ENCODE data around the gene MAPK9.
A peak's percentile ranks its signal among the peaks of the same experiment; 100 is the strongest.

MAPK9 gene

DNA sequence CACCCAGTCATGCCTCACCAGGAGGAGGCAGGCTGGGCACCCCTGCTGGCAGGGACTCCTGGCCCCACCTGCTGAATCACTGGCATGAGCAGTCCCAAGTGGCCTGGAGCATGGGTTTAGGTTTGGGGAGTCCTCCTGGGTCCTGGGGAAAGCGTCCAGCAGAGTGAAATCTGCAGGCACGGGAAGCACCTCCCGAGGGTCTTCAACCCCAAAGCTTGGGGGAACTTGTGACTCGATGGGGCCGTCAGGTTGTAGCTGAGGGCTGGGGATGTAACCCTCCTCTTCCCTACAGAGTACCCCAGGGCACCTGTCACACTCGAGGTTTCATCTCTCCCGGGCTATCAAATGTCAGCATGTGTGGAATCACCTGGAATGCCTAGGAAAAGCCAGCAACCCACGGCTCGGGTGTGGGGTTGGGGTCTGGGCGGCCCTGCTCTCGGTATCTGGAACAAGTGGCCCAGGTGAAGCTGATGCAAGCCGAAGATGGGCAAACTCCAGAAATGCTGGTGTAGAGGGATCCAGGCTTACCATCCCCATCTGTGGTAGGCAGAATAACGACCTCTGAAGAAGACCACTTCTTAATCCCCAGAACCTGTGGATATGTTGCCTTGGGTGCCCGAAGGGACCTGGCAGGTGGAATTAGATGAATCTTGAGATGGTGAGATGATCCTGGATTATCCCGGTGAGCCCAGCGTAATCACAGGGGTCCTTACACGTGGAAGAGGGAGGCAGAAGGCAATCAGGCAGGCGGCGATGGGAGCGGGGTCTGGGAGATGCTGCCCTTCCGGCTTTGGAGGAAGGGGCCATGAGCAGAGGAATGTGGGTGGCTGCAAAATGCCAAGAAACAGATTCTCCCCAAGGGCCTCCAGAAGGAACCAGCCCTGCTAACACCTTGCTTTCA, 76.8 kb downstream of the MAPK9 start:
- Histone ChIP-seq H3K36me3 (ENCODE audit: control insufficient read depth in 1 of 2, insufficient read depth in 2 of 2, low read length in 2 of 2) (no peaks in the 10 kb centered on the region), H4K12ac (ENCODE audit: low read depth, low read length) (no peak overlapping the region), H2AFZ (ENCODE audit: insufficient read depth, low read length, poor library complexity) (no peak overlapping the region), H3K4me2 (ENCODE audit: low read length) (no peak overlapping the region), H3K79me1 (ENCODE audit: low read length) (no peaks in the 10 kb centered on the region), H3K9me3 (ENCODE audit: insufficient read depth, low read depth, low read length) (peaks cover 16% of the 10 kb centered on the region), H3K14ac (ENCODE audit: low read length) (no peak overlapping the region), H4K91ac (ENCODE audit: low read depth, low read length) (no peak overlapping the region), H3K27me3 (ENCODE audit: insufficient read depth, low read length) (no peaks in the 10 kb centered on the region), H3K79me2 (ENCODE audit: control insufficient read depth, insufficient read depth, low read length, poor library complexity) (no peaks in the 10 kb centered on the region), H3K9ac (ENCODE audit: low read length) (no peak overlapping the region), H2BK5ac (ENCODE audit: low read depth, low read length, poor library complexity) (no peak overlapping the region), H3K27ac (ENCODE audit: low read depth, low read length) (no peak overlapping the region), H3K23ac (ENCODE audit: low read length) (no peak overlapping the region), H4K8ac (ENCODE audit: low read depth, low read length) (no peak overlapping the region), H2BK120ac (ENCODE audit: insufficient read depth, low read length, poor library complexity) (no peak overlapping the region), H3K18ac (ENCODE audit: low read length) (no peak overlapping the region), H3K4me3 (ENCODE audit: low read depth, low read length) (no peak overlapping the region), H2AK5ac (ENCODE audit: low read length) (no peak overlapping the region), H3K4me1 (ENCODE audit: control insufficient read depth in 1 of 2, insufficient read depth in 2 of 2, low read length in 2 of 2) (no peaks in the 10 kb centered on the region), H2BK12ac (ENCODE audit: low read length) (no peak overlapping the region), H3K4ac (ENCODE audit: low read depth, low read length) (no peak overlapping the region)
- DNase-seq, result no peak
- WGBS (ENCODE audit: extremely low coverage, insufficient coverage, insufficient read length), result no CpG with 5 or more reads among the region's 21 CpGs

DNA sequence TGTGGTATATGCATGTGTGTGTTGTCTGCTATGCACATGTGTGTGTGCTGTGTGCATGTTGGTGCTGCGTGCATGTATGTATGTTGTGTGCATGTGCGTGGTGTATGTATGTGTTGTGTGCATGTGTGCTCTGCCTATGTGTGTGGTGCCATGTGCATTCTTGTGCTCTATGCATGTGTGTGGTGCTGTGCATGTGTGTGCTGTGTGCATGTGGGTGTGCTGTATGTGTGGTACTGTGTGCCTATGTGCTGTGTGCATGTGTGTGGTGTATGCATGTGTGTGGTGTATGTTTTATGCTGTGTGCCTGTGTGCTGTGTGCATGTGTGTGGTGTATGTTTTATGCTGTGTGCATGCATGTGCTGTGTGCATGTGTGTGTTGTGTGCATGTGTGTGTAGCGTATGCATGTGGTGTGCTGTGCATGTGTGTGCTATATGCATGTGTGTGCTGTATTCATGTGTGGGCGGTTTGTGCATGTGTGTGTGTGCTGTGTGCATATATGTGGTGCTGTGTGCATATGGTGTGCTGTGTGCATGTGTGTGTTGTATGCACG, 78.2 kb downstream of the MAPK9 start:
- H2BK12ac ChIP-seq (ENCODE audit: low read length), result no peak overlapping the region
- H2BK5ac ChIP-seq (ENCODE audit: low read depth, low read length, poor library complexity), result no peak overlapping the region
- no peaks in the 10 kb centered on the region for H3K79me1 ChIP-seq (ENCODE audit: low read length)
- no peak overlapping the region for H4K12ac ChIP-seq (ENCODE audit: low read depth, low read length)
- no CpG with 5 or more reads among the region's 5 CpGs for WGBS (ENCODE audit: extremely low coverage, insufficient coverage, insufficient read length)
- H2AK5ac ChIP-seq (ENCODE audit: low read length), result no peak overlapping the region
- no peak for DNase-seq
- H4K8ac ChIP-seq (ENCODE audit: low read depth, low read length), result no peak overlapping the region
- H3K18ac ChIP-seq (ENCODE audit: low read length), result no peak overlapping the region
- H3K79me2 ChIP-seq (ENCODE audit: control insufficient read depth, insufficient read depth, low read length, poor library complexity), result no peaks in the 10 kb centered on the region
- H3K27me3 ChIP-seq (ENCODE audit: insufficient read depth, low read length), result no peaks in the 10 kb centered on the region
- H3K9me3 ChIP-seq (ENCODE audit: insufficient read depth, low read depth, low read length), result peaks cover 16% of the 10 kb centered on the region
- no peak overlapping the region for H3K27ac ChIP-seq (ENCODE audit: low read depth, low read length)
- no peak overlapping the region for H4K91ac ChIP-seq (ENCODE audit: low read depth, low read length)
- no peaks in the 10 kb centered on the region for H3K36me3 ChIP-seq (ENCODE audit: control insufficient read depth in 1 of 2, insufficient read depth in 2 of 2, low read length in 2 of 2)
- H3K9ac ChIP-seq (ENCODE audit: low read length), result peak overlapping the region; percentile 10
- no peak overlapping the region for H3K4me2 ChIP-seq (ENCODE audit: low read length)
- peaks cover 2% of the 10 kb centered on the region in 2 experiments for H3K4me1 ChIP-seq (ENCODE audit: control insufficient read depth in 1 of 2, insufficient read depth in 2 of 2, low read length in 2 of 2)
- no peak overlapping the region for H2AFZ ChIP-seq (ENCODE audit: insufficient read depth, low read length, poor library complexity)
- peak overlapping the region; percentile 71 for H3K23ac ChIP-seq (ENCODE audit: low read length)
- H3K14ac ChIP-seq (ENCODE audit: low read length), result no peak overlapping the region
- H3K4ac ChIP-seq (ENCODE audit: low read depth, low read length), result no peak overlapping the region
- no peak overlapping the region for H2BK120ac ChIP-seq (ENCODE audit: insufficient read depth, low read length, poor library complexity)
- H3K4me3 ChIP-seq (ENCODE audit: low read depth, low read length), result peak overlapping the region; percentile 64

DNA sequence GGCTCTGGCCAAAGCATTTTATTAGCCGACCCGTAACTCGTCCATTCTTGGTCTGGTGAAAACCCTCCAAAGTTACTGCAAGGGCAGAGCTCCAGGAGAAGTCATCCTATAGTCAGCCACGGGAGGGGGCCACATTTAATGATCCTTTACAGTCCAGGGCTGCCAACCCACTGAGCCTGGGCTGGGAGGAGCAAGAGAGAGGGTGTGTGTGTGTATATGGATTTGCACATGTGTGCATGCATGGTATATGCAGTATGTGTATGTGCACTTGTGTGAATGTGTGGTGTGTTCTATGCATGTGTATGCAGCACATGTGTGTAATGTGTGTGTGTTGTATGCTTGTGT, 78.7 kb downstream of the MAPK9 start:
- Histone ChIP-seq H2AFZ (ENCODE audit: insufficient read depth, low read length, poor library complexity) (no peak overlapping the region), H3K14ac (ENCODE audit: low read length) (no peak overlapping the region), H2BK12ac (ENCODE audit: low read length) (no peak overlapping the region), H4K91ac (ENCODE audit: low read depth, low read length) (no peak overlapping the region), H3K27ac (ENCODE audit: low read depth, low read length) (no peak overlapping the region), H2BK120ac (ENCODE audit: insufficient read depth, low read length, poor library complexity) (no peak overlapping the region), H3K4me3 (ENCODE audit: low read depth, low read length) (no peak overlapping the region), H3K4ac (ENCODE audit: low read depth, low read length) (no peak overlapping the region), H3K4me2 (ENCODE audit: low read length) (no peak overlapping the region), H2AK5ac (ENCODE audit: low read length) (no peak overlapping the region), H3K18ac (ENCODE audit: low read length) (no peak overlapping the region), H4K8ac (ENCODE audit: low read depth, low read length) (no peak overlapping the region), H3K27me3 (ENCODE audit: insufficient read depth, low read length) (peaks cover 2% of the 10 kb centered on the region), H3K9ac (ENCODE audit: low read length) (no peak overlapping the region), H3K9me3 (ENCODE audit: insufficient read depth, low read depth, low read length) (peaks cover 16% of the 10 kb centered on the region), H3K79me1 (ENCODE audit: low read length) (no peaks in the 10 kb centered on the region), H3K23ac (ENCODE audit: low read length) (no peak overlapping the region), H3K4me1 (ENCODE audit: control insufficient read depth in 1 of 2, insufficient read depth in 2 of 2, low read length in 2 of 2) (peaks cover 5% of the 10 kb centered on the region in 2 experiments), H3K36me3 (ENCODE audit: control insufficient read depth in 1 of 2, insufficient read depth in 2 of 2, low read length in 2 of 2) (no peaks in the 10 kb centered on the region), H2BK5ac (ENCODE audit: low read depth, low read length, poor library complexity) (no peak overlapping the region), H4K12ac (ENCODE audit: low read depth, low read length) (no peak overlapping the region), H3K79me2 (ENCODE audit: control insufficient read depth, insufficient read depth, low read length, poor library complexity) (no peaks in the 10 kb centered on the region)
- no peak for DNase-seq
- WGBS (ENCODE audit: extremely low coverage, insufficient coverage, insufficient read length), result no CpG with 5 or more reads among the region's 4 CpGs

DNA sequence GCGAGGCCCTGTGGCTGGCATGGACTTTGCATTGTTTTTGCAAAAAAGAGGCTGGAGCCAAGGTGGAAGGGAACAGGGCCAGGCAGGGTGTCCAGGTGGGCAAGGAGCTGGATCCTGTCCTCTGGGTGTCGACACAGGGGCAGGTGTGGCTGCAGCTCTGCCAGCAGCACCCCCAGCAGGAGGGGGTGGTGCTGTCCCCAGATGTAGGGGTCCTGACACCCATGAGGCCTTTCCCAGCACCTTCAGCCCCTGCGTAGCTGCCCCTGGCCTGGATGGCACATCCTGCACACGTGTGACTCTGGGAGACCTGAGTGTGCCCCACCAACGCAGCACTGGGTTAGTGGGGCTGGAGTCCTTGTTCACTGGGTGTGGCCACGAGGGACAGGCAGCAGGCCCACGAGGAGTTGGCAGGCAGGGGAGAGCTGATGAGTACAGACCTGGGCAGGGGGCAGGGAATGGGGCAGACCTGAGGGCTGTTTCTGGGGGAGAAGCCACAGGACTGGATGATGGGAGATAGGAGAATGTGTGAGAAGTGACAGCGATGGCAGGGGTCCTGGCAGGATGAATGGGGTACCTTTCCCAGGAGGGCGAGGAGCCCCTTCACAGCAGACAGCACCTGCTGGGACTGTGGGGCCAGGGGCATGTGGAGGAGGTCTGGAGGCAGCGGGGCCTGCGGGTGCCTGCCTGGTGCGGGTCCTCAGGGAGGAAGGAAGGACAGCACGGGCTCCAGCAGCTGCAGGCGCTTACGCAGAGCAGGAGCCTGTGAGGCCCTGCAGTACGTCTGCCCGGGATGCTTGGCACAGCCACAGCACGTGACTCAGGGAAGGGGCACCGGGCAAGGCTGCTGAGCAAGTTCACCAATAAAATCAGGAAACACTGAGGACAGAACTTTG, 79.3 kb downstream of the MAPK9 start:
- H3K27ac ChIP-seq (ENCODE audit: low read depth, low read length), result no peak overlapping the region

More for the DNA sequence above, 79.3 kb downstream of the MAPK9 start:
- peaks cover 16% of the 10 kb centered on the region for H3K9me3 ChIP-seq (ENCODE audit: insufficient read depth, low read depth, low read length)
- no peak overlapping the region for H3K4me2 ChIP-seq (ENCODE audit: low read length)
- H3K18ac ChIP-seq (ENCODE audit: low read length), result no peak overlapping the region
- H3K36me3 ChIP-seq (ENCODE audit: control insufficient read depth in 1 of 2, insufficient read depth in 2 of 2, low read length in 2 of 2), result no peaks in the 10 kb centered on the region
- no peak overlapping the region for H4K12ac ChIP-seq (ENCODE audit: low read depth, low read length)
- H3K23ac ChIP-seq (ENCODE audit: low read length), result no peak overlapping the region
- no peak overlapping the region for H2BK120ac ChIP-seq (ENCODE audit: insufficient read depth, low read length, poor library complexity)
- H2AK5ac ChIP-seq (ENCODE audit: low read length), result no peak overlapping the region
- H3K79me2 ChIP-seq (ENCODE audit: control insufficient read depth, insufficient read depth, low read length, poor library complexity), result no peaks in the 10 kb centered on the region
- H2BK5ac ChIP-seq (ENCODE audit: low read depth, low read length, poor library complexity), result no peak overlapping the region
- DNase-seq, result peak in 1 of 2 donors; percentile 31
- WGBS (ENCODE audit: extremely low coverage, insufficient coverage, insufficient read length), result no CpG with 5 or more reads among the region's 19 CpGs
- H3K79me1 ChIP-seq (ENCODE audit: low read length), result no peaks in the 10 kb centered on the region
- H2BK12ac ChIP-seq (ENCODE audit: low read length), result no peak overlapping the region
- H3K14ac ChIP-seq (ENCODE audit: low read length), result no peak overlapping the region
- H4K91ac ChIP-seq (ENCODE audit: low read depth, low read length), result no peak overlapping the region
- H3K4me3 ChIP-seq (ENCODE audit: low read depth, low read length), result no peak overlapping the region
- H3K4ac ChIP-seq (ENCODE audit: low read depth, low read length), result no peak overlapping the region
- no peak overlapping the region for H4K8ac ChIP-seq (ENCODE audit: low read depth, low read length)
- no peak overlapping the region for H3K9ac ChIP-seq (ENCODE audit: low read length)
- H2AFZ ChIP-seq (ENCODE audit: insufficient read depth, low read length, poor library complexity), result no peak overlapping the region
- peaks cover 5 to 6% of the 10 kb centered on the region in 2 experiments for H3K4me1 ChIP-seq (ENCODE audit: control insufficient read depth in 1 of 2, insufficient read depth in 2 of 2, low read length in 2 of 2)
- peaks cover 7% of the 10 kb centered on the region for H3K27me3 ChIP-seq (ENCODE audit: insufficient read depth, low read length)

All from trophoblast cell (in vitro differentiated cells and primary cell).